Ureter (tissue), 1 donor: ENCODE data around the gene EZH1. TPM values are rescaled to one million over a fixed set of nuclear protein-coding genes. Genes with fewer than 3 reads are reported as not detected.

Source experiments
- DNase-seq: peaks from one replicate; pipeline ENCODE4 v3.0.0-alpha.2; 2020; ENCODE audit warnings: low spot score
- total RNA-seq: library from RNA; stranded (reverse); gene quantifications from one replicate; pipeline ENCODE4 v1.2.4, GENCODE V29; 2023
- donor health status: DM: yes; HTN: yes; CAD: no.

The EZH1 gene
- total RNA-seq, 1 donor from 2014 or later: 45.7 TPM

- no peak for DNase-seq
Observed at GRCh38 chr17:42709561-42709960, 35.3 kb downstream of the EZH1 start.

DNA sequence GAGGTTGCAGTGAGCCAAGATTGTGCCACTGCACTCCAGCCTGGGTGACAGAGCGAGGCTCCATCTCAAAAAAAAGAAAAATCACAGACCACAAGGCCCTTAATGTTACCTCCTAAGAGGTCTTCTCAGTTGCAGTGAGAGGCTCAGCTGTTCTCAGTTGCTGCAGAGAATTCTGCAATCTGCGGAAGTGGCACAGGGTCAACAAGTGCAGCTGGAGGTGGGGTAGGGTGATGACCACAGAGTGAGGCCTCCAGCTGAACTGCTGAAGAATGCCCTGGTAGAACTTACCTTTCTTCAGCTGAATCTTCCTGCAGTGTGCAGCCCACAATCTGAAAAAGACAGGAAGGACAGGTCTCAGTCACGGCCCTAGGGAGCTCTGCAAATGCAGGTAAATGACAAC is 36.3 kb downstream of the EZH1 start:
- no peak for DNase-seq

GRCh38 chr17:42706732-42707131 is 38.1 kb downstream of the EZH1 start:
- DNase-seq: no peak

- no peak for DNase-seq
Observed at GRCh38 chr17:42704837-42705494, 39.9 kb downstream of the EZH1 start.

DNA sequence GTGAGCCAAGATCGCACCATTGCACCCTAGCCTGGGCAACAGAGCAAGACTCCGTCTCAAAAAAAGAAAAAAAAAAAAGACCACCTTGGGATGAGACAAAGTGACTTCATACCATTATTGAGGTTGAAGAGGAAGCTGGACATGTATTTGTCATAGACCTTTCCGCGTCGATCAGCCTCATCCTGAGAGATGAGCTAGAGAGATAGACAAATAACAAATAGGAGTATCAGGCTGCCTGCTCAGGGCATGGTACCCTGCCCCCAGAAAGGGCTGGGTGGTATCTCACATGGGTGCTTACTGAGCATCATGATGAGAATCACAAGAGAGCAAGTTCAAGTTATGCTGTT is 40.4 kb downstream of the EZH1 start:
- no peak for DNase-seq

DNA sequence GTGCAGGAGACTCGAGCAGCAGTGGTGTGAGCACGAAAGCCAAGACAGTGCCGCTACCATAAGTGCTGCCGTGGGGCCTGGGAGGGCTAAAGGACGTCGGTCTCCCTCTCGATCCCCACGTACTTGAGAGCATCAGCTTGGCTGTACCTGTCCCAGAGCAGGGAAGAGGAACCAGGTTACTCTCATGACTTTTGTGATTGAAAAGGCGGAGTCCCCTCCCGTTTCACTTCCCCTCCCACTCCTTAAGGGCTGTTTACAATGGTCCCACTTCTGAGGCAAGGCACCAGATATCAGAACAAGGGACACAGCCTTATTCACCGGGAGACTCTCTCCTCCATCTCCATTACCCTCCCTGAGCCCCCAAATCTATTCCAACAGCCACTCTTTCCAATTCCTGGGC is 42.4 kb downstream of the EZH1 start:
- DNase-seq: no peak

DNA sequence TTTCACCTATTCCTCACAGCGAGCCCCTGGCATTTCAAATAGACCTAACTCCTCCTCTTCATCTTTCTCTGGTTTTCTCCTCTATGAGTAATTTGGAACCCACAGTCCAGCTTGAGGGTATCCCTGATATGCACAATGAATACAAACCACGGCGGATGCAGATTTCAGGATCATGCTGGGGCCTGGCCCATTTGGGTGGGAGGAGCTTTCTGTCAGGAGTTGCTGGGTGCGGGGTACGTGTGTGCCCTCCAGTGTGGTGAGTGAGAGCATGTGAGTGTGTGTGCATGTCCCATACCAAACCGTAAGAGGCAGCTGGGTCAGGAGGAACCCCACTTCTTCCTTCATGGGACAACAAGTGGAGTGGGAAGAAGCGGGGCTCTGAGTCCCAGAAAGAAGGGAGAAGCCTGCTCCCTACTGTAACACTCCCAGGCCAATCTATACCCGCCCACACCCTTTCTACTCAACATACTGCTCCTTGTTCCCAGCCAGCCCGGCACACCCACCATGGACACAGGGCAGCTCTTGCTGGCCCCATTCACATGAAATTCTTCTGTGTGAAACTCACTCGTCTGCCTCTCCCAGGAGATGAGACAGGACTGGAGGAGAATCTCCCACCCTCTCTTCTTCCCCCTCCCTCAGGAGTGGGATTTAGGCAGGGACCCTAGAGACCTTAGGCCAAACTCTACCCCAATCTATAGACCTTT is 44.1 kb downstream of the EZH1 start:
- DNase-seq: no peak

DNA sequence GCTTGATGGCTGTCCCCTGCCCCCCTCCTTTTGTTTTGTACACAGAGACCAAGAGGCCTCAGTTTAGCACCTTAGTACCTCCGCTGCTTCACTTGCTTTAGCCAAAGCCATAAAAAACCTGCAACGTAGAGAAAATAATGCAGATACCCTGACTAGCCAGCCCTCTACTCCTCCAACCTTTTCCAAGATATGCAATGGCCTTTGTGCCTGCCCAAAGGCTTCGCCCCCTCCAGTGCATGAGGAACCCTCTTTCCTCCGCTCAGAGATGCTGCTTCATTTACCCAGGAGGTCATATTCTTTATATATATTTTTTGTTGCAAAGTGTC is 45.5 kb downstream of the EZH1 start:
- DNase-seq: no peak

- peak; percentile 58 for DNase-seq
Observed at GRCh38 chr17:42698736-42699414, 46.0 kb downstream of the EZH1 start.

GRCh38 chr17:42697108-42697811 is 47.6 kb downstream of the EZH1 start:
- no peak for DNase-seq

- no peak for DNase-seq
Observed at GRCh38 chr17:42695500-42695899, 49.3 kb downstream of the EZH1 start.

DNA sequence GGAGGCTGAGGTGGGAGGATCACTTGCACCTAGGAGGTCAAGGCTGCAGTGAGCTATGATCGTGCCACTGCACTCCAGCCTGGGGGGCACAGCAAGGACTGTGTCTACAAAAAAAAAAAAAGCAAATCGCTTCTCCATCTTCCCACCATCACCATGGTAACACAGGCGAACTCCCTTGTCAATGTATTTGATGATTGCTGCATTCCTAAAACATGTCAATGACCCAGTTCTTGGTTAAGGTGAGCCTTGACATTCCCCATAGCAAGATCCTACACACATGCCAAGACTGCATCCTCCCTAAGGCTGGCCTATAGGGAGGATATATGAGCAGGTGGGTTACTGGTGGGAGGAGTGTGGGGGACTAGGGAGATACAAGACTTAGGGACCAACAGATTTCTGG is 50.3 kb downstream of the EZH1 start:
- DNase-seq: no peak

GRCh38 chr17:42692489-42692888 is 52.4 kb downstream of the EZH1 start:
- DNase-seq: no peak

DNA sequence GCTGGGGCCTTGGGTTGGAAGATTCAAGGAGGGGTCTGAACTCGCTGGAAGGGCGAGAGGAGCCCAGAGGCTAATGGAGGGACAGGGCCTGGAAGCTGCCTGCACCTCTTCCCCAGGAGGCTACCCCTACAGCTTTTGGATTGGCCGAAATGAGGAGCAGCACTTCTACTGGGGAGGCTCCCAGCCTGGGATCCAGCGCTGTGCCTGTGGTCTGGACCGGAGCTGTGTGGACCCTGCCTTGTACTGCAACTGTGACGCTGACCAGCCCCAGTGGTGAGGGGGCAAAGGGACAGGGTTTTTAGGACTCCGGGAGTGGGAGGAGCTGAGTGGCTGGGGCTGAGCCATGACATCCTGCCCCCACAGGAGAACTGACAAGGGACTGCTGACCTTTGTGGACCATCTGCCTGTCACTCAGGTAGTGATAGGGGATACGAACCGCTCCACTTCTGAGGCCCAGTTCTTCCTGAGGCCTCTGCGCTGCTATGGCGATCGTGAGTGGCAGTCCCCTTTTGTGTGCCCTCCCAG is 53.8 kb downstream of the EZH1 start:
- DNase-seq: no peak

GRCh38 chr17:42690596-42690995 is 54.2 kb downstream of the EZH1 start:
- DNase-seq: no peak

DNA sequence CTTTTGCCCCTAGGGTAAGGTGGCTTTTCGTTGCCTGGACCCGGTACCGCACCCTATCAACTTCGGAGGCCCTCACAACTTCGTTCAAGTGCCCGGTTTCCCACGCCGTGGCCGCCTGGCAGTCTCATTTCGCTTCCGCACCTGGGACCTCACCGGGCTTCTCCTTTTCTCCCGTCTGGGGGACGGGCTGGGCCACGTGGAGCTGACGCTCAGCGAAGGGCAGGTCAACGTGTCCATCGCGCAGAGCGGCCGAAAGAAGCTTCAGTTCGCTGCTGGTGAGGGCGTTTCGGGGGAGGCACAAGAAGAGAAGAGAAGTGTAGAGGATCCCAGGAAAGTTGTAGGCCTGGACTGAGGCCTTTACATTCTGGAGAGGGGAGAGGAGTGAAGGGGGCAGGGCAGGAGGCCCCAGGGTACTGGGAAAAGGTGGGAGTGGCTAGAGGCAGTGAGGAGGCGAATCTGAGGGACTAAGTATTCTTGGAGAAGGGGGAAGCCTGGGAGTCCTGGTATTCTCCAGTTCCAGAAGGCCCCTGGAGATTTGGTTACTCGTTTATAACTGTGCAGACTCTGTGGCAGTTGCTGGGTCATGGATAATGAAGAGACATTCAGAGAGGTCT is 57.0 kb downstream of the EZH1 start:
- no peak for DNase-seq

DNA sequence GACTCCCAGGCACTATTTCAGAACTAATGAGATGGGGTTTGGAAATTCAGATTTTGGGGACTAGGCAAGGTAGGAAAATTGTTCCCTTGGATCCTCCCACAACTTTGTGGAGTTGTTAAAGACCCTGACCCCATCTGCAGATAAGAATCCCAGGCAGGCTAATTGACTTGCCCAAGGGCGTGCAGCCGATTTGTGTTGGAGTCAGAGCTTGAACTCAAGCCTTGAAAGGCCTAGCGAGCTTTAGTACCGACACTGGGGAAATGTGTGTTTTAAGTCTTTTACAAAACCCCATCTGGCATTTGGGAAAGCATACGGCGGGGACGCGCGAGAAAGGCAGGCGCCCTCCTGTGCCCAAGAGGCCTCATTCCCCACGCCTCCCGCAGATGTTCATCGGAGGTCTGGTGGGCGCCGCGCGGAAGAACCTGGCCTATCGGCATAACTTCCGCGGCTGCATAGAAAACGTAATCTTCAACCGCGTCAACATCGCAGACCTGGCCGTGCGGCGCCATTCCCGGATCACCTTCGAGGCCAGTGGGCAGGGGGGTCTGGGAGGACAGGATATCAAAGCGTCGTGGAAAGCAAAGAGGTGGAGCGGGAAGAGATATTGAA is 58.2 kb downstream of the EZH1 start:
- DNase-seq: no peak

DNA sequence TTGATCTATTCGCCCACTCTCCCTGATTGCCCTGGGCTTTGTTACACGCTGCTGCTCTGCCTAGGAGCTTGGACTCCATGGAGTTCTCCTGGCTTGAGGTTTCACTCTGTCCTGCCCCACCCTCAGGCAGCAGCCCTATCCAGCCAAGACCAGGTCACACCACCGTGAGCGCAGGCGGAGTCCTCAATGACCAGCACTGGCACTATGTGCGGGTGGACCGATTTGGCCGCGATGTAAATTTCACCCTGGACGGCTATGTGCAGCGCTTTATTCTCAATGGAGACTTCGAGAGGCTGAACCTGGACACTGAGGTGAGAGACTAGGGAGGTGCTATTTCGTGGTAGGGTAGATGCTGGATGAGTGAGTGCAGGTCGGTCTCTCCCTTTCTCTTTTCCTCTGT is 59.0 kb downstream of the EZH1 start:
- no peak for DNase-seq

GRCh38 chr17:42684929-42685556 is 59.8 kb downstream of the EZH1 start:
- DNase-seq: no peak

- no peak for DNase-seq
Observed at GRCh38 chr17:42683407-42684034, 61.3 kb downstream of the EZH1 start.
